ENCODE data around the gene XPR1. TPM values are rescaled to one million over a fixed set of nuclear protein-coding genes. Genes with fewer than 3 reads are reported as not detected.
"Not testable (repeated sequence)": the region's sequence is repeated elsewhere in the genome, so short reads cannot be mapped to it uniquely, and the experiment has no call there.

The XPR1 gene
- total RNA-seq, 4 donors from 2014 or later: 16.8 to 25.3 (median 18.8) TPM

DNA sequence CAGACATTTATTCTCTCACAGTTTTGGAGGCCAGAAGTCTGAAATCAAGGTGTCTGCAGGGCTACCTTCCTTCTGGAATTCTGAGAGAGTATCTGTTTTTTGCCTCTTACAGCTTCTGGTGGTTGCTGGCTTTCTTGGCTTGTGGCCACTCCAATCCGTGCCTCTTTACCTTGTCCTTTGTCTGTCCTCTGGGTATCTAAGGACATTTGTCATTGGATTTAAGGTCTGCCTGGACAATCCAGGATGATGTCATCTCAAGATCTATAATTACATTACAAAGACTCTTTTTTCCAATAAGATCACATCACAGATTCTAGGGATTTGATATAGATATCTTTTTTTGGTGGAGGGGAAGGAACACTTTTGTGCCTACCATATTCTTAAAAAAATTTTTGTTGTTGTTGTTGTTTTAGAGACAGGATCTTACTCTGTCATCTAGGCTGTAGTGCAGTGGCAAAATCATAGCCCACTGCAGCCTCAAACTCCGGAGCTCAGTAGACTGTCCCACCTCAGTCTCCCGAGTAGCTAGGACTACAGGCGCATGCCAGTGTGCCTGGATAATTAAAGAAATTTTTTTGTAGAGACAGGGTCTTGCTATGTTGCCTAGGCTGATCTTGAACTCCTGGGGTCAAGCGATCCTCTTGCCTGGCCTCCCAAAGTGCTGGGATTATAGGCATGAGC, 61.9 kb downstream of the XPR1 start:
- TF ChIP-seq EP300 (IDR thresholded peaks at IDR 0.05): no peak
- no peak for TF ChIP-seq CTCF (IDR thresholded peaks at IDR 0.05)
- no peak for TF ChIP-seq POLR2A (IDR thresholded peaks at IDR 0.05)
- H3K27ac ChIP-seq: no peak overlapping the region
- H3K9me3 ChIP-seq: peaks cover 0 to 28% (median 16%) of the 10 kb centered on the region in 4 donors
- no peaks in the 10 kb centered on the region for H3K4me1 ChIP-seq
- no peaks in the 10 kb centered on the region for H3K27me3 ChIP-seq
- DNase-seq (ENCODE audit: low spot score in 2 of 2): no peak
- no peak overlapping the region for H3K4me3 ChIP-seq
- 87% methylated on average over 5 of the region's 5 CpGs for WGBS, 2 donors
- peaks cover 0 to 12% (median 0%) of the 10 kb centered on the region in 3 donors for H3K36me3 ChIP-seq

GRCh38 chr1:180695282-180695681, 63.5 kb downstream of the XPR1 start:
- WGBS, 2 donors: 89 to 94% methylated on average over 8 of the region's 8 CpGs
- Histone ChIP-seq H3K27me3 (no peaks in the 10 kb centered on the region), H3K4me1 (no peaks in the 10 kb centered on the region), H3K4me3 (no peak overlapping the region), H3K9me3 (peaks cover 0 to 31% (median 17%) of the 10 kb centered on the region in 4 donors), H3K27ac (no peak overlapping the region), H3K36me3 (peaks cover 0 to 14% (median 0%) of the 10 kb centered on the region in 3 donors)
- TF ChIP-seq EP300 (IDR thresholded peaks at IDR 0.05) (no peak), CTCF (IDR thresholded peaks at IDR 0.05) (no peak), POLR2A (IDR thresholded peaks at IDR 0.05) (no peak)
- no peak for DNase-seq (ENCODE audit: low spot score in 2 of 2)

DNA sequence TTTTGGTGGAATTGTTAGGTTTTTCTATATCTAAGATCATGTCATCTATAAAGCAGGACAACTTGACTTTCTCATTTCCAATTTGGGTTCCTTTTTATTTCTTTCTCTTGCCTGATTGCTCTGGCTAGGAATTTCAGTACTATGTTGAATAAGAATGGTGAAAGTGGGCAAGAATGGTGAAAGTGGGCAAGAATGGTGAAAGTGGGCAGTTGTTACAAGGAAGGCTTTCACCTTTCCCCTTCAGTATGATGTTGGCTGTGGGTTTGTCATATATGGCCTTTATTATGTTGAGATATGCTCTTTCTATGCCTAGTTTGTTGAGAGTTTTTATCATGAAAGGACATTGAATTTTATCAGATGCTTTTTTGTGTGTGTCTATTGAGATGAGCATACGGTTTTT, 64.5 kb downstream of the XPR1 start:
- Histone ChIP-seq H3K27ac (no peak overlapping the region), H3K4me1 (no peaks in the 10 kb centered on the region), H3K9me3 (peaks cover 0 to 31% (median 17%) of the 10 kb centered on the region in 4 donors), H3K4me3 (no peak overlapping the region), H3K36me3 (peaks cover 0 to 14% (median 0%) of the 10 kb centered on the region in 3 donors), H3K27me3 (no peaks in the 10 kb centered on the region)
- no peak for DNase-seq (ENCODE audit: low spot score in 2 of 2)
- TF ChIP-seq EP300 (IDR thresholded peaks at IDR 0.05): no peak
- no peak for TF ChIP-seq CTCF (IDR thresholded peaks at IDR 0.05)
- TF ChIP-seq POLR2A (IDR thresholded peaks at IDR 0.05): no peak
- 95 to 96% methylated on average over 1 of the region's 1 CpG for WGBS, 2 donors

GRCh38 chr1:180698580-180698979, 66.8 kb downstream of the XPR1 start:
- H3K4me1 ChIP-seq: no peaks in the 10 kb centered on the region
- H3K27me3 ChIP-seq: no peaks in the 10 kb centered on the region
- no peak overlapping the region for H3K4me3 ChIP-seq
- WGBS, 2 donors: 96 to 97% methylated on average over 1 of the region's 1 CpG
- peaks cover 0 to 14% (median 0%) of the 10 kb centered on the region in 3 donors for H3K36me3 ChIP-seq
- TF ChIP-seq EP300 (IDR thresholded peaks at IDR 0.05) (no peak), POLR2A (IDR thresholded peaks at IDR 0.05) (no peak), CTCF (IDR thresholded peaks at IDR 0.05) (no peak)
- peaks cover 0 to 45% (median 22%) of the 10 kb centered on the region in 4 donors for H3K9me3 ChIP-seq
- no peak for DNase-seq (ENCODE audit: low spot score in 2 of 2)
- no peak overlapping the region for H3K27ac ChIP-seq

- WGBS, 2 donors: 97 to 98% methylated on average over 2 of the region's 2 CpGs
- not testable (repeated sequence) for H3K4me1 ChIP-seq; H3K27ac ChIP-seq; H3K36me3 ChIP-seq; H3K27me3 ChIP-seq; H3K4me3 ChIP-seq; DNase-seq (ENCODE audit: low spot score in 2 of 2)
- peaks cover 0 to 34% (median 15%) of the 10 kb centered on the region in 4 donors for H3K9me3 ChIP-seq
Measured at GRCh38 chr1:180702376-180702775, 70.6 kb downstream of the XPR1 start.

GRCh38 chr1:180710746-180711145, 78.9 kb downstream of the XPR1 start:
- not testable (repeated sequence) for H3K27me3 ChIP-seq; H3K27ac ChIP-seq; H3K4me1 ChIP-seq; DNase-seq (ENCODE audit: low spot score in 2 of 2); H3K9me3 ChIP-seq; H3K4me3 ChIP-seq; H3K36me3 ChIP-seq
- 89 to 92% methylated on average over 17 to 22 of the region's 30 CpGs for WGBS, 2 donors

GRCh38 chr1:180711260-180711659, 79.4 kb downstream of the XPR1 start:
- not testable (repeated sequence) for H3K4me1 ChIP-seq; H3K9me3 ChIP-seq; H3K36me3 ChIP-seq; H3K27ac ChIP-seq; H3K27me3 ChIP-seq; DNase-seq (ENCODE audit: low spot score in 2 of 2); H3K4me3 ChIP-seq
- 97% methylated on average over 16 to 17 of the region's 19 CpGs for WGBS, 2 donors
